NCI-H345 treated with DMSO at 0.1 percent for 48 hours (cell line): ENCODE data around the gene PCSK1.
A peak's percentile ranks its signal among the peaks of the same experiment; 100 is the strongest.
"Not testable (repeated sequence)": the region's sequence is repeated elsewhere in the genome, so short reads cannot be mapped to it uniquely, and the experiment has no call there.

Experiments used
- DNase-seq: peaks from one replicate; lab custom pipeline; 2025; ENCODE audit not compliant: unreplicated experiment; lab: John Stamatoyannopoulos, UW

Gene PCSK1

DNA sequence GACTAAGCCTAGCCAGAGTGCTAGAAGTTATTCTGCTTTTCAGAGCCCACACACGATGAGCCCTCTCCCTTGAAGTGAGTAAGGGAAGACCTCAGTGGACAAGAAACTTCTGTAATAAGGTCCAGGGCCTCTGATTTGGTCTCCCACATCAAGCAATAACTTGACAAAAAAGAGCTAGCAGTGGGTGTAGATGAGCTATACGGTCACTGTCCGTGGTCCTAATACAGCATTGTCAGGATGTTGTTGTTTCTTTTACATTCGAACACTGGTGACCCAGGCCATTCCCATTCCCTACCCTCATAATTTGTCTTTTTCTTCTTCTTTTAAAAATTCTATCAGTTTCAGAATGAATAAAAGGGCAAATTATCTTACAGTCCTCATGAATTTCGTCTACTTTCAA lies 5.2 kb downstream of the PCSK1 start:
- no peak for DNase-seq

DNA sequence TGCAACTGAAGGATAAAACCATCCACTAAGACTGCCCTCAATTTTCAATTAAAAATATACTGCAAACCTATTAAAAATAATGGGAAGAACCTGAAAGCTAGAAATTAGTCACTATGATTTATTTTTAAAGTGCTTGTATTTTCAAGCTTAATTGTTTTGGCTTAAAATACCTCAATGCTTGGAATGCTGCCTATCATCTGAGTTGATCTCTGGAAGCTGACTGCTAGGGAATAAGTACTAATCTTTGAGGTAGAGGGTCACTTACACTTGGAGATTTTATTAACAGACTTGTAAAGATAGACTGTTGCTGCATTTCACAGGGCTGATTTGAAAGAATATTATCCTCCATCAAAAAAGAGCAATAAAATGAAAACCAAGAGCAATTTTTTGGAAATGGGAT lies 6.2 kb downstream of the PCSK1 start:
- no peak for DNase-seq

DNA sequence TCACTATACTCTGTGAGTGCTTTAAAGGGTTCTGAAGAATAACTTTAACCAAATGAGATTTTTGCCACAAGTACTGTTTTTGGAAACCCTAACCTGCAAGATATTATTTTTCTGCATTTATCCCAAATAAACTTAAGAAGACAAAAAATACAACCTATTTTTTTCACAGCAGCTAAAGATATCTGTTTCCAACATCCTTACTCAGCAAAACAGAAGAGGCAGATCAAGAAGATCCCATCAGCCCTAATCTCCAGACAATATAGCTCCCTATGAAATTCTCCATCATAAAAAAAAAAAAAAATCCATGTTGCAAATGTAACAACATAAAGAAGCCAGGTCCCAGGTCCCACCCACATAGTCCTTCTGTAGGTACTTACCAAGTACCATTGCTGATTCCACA lies 7.6 kb downstream of the PCSK1 start:
- DNase-seq = no peak

DNA sequence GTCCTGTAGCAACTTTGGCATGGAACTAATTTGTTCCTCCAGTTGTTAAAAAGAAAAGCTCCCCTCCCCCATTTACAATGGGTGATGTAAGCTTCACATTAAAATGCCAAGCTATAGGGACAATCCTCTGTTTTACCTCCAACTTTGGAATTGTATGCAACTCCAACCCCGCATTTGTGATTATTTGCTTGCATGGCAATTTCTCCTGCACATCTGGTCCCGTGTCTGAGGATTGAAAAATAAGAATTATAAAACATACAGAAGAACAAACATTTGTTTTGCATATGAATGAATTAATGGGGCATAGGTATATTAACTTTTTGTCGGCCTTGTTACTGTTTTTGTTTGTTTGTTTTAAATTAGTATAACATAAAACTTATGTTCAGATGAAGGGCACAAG lies 17.2 kb downstream of the PCSK1 start:
- no peak for DNase-seq

DNA sequence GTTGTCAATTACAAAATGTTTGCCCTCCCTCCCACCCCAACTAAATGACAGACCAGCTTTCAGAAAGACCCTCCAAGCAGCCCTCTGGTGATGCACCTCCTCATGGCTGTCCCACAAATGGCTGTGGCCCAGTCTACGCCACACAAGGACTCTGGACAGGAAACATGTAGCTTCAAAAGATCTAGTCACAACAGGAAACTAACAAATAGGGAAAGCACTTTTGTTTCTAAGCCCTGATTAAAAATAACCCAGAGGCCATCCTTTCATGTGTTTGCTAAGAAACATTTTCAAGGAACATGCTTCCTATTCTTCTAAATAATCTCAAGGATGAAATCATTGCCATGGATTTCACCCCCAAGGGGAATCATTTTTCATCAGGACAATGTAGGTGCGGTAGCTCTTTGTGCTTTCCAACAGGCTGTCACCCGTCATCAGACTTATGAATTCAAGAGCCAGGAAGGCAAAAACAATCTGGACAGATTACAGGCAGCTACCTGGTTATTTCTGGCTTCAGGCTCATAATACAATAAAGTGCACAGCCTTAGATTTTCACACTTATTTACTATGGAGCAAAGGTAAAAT lies 20.1 kb downstream of the PCSK1 start:
- no peak for DNase-seq

DNA sequence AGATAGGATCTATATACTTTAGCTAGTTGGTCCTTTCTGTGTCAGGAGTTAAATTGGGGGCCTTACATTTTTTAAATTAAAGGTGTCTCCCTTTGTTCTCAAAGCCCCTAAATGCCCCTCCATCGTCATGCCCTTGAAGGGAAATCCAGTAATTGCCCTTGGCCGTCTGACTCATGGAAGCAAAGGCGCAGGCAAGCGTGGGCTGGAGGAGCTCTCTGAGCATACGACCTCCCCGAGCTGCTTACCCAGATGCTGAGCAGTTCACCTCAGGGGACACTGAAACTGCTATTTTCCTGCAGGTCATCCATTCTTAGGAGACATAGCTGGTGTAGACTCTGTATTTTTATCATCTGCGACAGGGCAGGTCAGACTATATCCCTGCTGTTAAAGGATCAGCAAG lies 23.0 kb downstream of the PCSK1 start:
- no peak for DNase-seq

DNA sequence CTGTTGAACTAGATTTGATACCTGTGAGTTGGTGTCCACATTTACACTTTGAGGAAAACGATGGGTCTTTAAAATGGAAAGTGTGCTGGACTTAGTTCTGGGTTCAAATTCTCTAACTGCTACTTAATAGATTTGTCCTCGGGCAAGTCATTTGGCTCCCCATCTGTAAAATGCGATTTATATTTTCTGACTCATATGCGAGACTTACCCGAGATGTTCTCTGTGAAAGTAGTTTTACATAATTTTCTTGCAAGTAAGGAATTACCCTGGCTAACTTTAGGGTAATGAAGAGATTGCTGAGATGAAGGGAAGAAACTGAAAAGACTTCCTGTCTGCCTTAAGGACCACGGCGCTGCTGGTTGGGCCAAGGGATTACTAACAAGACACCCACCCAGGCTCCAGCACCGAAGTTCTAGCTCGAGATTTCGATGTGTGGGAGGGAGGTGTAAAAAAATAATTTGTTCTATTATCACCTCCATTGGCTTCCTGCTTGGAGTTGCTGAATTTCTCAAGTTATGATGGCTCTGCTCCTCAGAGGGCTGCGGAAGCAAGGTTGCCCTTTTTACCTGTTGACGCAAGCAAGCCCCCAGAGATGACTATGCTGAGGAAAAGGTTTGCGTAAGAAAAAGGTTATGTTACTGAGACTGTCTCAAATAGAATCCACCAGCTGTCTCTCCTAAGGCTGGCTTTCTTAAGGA lies 24.1 kb downstream of the PCSK1 start:
- DNase-seq = no peak

DNA sequence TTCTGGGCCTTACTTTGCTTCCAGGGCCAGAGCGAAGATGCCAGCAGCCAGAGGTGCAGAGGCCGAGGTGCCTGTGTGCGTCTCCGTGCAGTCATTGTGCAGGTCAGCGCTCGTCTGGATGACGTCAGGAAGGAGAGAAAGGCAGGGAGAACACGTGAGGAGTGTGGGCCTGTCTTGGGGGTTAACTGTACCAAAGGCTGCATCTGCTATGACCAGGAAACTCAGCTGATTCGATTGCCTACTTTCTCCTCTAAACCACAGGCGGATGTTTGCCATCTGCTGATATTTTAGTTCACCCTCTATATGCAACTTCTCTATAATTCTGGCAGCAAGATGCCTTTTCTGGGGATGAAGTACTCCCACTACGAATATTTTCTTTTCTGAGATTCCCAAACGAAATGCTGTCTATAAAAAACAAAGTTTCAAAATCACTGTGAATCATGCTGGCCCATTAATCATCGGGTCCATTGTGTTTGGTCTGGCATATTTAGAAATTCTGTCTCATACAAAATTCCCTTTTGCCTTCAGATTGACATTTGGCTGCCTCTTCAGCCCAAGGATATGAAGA lies 24.8 kb downstream of the PCSK1 start:
- no peak for DNase-seq

DNA sequence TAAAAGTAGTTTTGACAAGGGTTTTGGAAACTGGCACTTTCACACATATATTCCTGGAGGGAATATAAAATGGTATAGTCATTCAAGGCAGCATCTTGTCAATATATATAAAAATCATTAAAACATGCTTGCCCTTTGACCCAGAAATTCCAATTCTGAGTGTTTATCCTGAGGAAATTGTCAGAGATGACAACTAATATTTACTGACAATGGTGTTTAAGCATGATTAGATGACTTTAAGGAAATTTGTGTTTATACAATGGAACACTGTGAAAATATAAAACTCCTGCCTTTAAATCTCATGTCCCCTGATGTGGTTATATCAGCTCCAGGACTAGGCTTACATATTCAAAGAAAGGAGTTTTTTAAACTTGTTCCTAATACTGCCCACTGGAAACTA lies 25.6 kb downstream of the PCSK1 start:
- DNase-seq = no peak

DNA sequence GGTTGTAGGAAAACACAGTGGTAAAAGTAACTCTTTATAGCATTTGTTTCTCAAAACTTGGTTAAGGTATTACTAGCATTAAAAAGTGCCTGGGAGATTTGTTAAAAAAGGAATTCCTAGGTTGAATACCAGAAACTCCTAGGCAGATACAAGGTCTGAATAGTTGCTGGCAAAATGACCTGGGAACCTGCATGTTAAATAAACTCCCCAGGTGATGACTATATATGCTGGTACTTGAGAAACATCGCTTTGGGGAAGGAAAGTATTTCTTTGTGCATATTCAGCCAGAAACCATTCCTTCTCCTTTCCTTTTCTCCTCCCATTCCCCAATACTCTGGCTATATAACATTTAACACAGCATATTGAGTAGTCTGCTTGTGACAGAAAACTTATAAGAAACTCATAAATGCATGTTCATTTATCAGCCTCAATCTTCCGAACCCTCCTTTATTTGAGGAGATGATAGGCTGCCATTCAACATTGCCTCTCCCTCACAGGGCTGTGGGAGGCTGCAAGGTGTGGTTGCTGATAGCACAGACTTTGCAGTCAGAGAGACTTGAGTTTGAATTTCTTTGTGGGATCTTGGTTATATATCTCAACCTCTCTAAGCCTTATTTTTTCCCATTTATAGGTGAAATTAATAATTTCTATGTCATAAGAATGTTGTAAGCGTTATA lies 28.7 kb downstream of the PCSK1 start:
- DNase-seq = no peak

DNA sequence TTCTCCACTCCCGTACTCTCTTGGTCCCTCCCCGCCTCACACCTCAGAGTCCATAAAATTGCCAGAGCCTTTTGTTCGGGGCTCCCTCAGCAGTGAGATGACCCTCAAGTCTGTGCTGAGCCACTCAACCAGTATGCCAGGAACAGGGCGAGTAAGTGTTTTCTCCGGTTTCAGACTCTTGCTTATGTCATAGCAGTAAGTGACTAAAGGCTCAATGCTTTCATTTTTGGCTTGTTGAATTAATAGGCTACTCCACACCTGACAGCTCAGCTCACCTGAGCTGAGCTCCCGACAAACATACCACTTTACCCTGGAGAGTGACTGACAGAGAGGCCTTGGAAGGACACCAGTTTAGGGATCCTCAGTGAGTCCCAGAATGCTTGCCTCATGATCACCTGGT lies 30.5 kb downstream of the PCSK1 start:
- DNase-seq = no peak

DNA sequence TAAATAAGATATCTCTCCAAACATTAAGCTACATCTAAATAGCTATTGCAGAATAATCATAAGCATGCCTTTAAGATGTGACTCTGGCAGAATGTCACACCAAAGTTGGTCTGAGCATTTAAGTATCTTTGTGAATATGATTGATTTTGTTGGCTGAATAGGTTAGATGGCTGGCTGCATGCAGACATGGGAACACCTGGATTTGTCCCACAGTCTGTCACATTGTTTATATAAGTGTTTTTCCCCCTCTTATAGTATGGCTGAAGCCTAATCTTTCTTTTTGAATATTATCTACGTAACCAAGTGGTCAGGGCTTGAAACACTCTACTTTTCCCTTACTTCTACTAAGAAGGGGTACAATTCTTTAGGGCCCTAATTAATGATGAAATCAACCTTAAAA lies 36.2 kb downstream of the PCSK1 start:
- no peak for DNase-seq

DNA sequence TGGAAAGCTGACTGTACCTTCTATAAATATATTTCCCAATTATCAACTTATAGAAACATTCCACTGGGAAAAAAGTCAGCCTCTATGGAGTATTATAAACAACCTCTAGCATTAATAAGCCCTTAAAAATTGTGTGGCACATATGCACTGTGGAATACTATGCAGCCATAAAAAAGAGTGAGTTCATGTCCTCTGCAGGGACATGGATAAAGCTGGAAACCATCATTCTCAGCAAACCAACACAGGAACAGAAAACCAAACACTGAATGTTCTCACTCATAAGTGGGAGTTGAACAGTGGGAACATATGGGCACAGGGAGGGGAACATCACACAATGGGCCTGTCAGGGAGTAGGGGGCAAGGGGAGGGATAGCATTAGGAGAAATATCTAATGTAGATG lies 37.8 kb downstream of the PCSK1 start:
- not testable (repeated sequence) for DNase-seq

DNA sequence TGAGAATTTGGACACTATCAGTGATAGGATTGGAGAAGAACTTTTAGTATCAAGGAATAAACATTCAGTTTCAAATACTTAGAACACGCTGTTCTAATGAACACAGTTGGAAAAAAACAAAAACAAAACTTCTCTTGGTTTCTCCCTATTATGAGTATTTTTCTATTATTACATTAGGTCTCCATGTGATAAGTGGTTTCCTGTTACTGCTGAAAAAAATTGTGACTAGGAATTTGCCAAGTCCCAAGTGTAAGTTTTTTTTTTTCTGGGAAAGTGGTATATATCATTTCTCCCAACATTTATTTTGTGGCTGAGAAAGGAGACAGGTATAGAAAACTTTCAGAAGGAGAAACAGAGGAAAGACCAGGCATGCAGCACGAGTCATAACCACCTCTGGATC lies 41.1 kb downstream of the PCSK1 start:
- DNase-seq = no peak

DNA sequence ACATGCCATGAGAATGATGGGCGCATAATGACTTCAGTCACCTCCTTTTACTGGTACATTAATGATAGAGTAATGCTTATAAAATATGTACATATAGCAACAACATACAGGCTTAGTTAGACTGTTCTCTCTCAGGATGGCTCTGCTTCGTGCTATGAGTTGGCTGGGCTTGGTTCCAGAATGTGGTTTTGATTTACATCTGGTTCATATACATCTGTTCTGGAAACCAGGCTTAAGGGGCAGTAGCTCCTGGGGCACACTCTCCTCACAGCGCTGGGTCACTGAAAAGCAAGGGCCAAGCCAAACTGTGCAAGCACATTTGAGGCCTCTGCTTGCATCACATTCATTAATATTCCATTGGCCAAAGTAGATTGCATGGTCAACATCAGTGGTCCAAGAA lies 44.9 kb downstream of the PCSK1 start:
- no peak for DNase-seq

DNA sequence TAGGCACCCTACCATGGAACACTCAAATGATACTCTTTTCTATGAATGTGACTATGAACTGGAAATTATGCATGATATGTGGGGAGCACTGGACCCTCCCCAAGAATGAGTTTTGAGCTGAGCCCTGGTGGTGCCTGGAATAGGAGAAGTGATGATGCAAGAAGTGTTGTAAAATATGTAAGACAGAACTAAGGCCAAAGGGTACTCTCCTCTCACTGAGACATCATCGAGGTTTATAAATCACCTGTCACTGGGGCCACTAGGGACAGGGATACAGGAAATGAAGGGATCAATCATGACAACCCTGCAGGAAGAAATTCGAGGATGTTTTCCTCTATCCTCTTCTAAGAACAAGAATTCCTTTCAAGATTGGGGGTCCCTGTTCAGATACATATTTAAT lies 45.4 kb downstream of the PCSK1 start:
- no peak for DNase-seq

DNA sequence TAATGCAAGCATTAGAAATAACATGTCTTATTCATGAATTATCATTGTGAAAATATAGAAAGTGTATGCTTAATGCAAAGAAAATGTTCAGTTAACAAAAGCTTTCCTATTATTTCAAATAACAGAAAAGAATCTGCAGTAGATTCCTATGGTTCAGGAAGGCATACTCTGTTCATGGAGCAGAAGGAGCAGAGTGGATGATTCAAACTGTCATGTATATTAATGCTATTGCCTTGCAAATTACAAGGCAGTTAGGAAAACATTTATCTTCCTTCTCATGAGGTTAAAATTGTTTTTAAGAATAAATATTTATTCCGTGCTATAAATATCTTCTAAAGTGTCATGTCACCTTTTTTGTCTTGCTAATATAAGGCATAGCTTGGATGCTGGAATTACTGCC lies 47.5 kb downstream of the PCSK1 start:
- DNase-seq = no peak

DNA sequence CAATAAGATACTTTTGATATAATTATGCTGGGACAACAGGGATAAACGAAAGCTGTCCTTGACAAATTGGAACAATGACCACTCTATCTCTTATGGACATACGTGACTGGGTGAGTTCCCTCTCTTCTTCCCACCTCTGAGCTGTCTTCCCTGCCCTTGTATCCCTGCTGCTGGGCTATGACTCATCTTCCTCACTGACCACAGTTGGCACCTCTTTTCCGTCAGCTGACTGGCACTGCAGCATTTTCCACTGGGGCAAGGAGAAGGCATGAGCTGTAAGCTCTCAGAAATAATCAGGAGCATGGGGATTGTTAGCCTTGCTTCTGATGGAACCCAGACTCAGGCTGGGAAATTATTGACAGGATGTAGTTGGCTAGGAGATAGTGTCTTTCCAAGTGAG lies 48.7 kb downstream of the PCSK1 start:
- DNase-seq = no peak

DNA sequence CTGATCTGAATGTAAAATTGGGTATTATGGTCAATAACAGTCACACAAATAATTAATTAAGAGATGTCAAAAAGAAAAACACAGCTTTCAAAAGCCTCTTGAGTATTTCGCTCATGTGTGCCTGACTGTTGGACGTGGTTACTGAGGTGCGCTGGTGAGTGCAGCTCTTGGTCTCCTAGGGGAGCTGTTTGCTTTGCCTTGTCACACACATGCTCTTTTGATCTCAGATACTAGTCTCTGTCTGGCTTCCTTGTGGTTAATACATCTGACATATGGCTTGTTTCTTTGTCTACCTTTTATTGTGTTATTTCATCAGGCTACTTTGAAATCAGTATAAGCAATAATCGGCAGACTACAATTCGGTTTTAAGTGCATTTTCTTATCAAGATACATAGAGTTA lies 51.5 kb downstream of the PCSK1 start:
- peak; percentile 20 for DNase-seq

DNA sequence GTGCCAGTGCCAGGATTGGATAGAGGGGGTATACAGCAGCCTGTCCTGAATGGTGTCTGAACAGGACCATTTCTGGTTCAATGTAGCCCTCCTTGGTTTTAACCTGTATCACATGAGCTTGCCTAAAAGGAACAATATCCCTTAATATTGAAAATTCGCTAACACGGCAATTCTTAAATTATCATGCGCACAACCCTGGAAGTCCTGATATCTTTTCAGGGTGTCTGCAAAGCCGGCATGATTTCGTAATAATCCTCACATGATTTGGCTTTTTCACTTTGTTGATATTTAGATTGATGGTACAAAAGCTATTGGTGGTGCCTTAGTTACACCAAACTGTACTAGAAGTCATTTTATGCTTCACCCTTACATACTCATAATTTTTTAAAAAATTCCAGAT lies 53.2 kb downstream of the PCSK1 start:
- no peak for DNase-seq

DNA sequence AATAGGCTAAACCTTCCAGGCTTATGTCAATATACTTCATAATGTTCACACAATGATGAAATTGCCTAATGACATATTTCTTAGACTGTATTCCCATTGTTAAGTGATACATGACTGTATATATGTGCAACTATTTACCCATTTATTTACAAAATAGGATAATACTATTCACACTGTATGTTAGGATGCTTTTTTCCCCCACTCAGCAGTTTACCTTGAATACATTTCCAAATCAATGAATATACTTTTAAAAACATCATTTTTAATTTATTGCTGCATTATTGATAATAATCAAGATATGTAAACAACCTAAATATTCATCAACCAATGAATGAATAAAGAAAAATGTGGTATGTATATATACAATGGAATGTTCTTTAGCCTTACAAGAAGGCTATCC lies 55.5 kb downstream of the PCSK1 start:
- DNase-seq = no peak

DNA sequence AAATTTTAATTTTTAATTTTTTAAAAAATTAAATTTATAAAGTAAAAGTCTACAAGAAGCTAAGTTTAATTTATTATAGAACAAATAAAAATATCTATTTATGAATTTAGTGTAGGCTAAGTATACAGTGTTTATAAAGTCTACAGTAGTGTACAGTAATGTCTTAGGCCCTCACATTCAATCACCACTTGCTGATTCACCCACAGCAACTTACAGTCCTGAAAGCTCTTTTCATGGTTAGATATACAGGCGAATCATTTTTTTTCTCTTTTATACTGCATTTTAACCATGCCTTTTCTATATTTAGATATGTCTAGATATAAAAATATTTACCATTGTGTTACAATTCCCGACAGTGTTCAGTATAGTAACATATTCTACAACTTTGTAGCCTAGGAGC lies 55.9 kb downstream of the PCSK1 start:
- no peak for DNase-seq
